Measurements from ENCODE around the gene GLIS1.

GLIS1 gene

DNA sequence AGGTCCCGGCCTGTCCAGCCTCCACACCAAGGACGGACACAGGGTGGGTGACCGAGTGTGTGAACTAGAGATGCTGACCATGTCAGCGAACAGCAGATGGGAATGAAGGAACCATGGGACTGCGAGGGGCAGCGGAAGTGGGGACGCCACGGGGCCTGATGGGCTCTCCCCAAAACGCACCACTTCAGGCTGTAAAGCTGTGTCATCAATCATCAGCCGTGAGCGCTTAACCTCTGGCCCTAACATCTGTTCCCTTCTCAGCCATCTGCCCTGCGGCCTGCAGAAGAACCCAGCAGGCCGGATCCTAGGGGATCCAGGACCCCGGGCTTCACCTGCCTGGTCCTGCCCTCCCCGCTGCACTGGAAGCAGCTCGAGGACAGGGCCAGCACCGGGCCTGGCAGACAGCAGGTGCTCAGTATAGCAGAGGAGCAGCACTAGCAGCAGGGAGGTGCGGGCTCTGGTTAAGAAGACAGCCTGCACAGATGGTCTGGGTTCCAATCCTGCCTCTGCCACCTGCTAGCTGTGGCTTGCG is 221.1 kb downstream of the GLIS1 start:
- DNase-seq, result no peak

GRCh38 chr1:53517109-53517508 is 221.9 kb downstream of the GLIS1 start:
- no peak for DNase-seq

- DNase-seq, result no peak
Observed at GRCh38 chr1:53516181-53516580, 222.8 kb downstream of the GLIS1 start.

- DNase-seq, result no peak
Observed at GRCh38 chr1:53514436-53514835, 224.5 kb downstream of the GLIS1 start.

- DNase-seq, result no peak
Observed at GRCh38 chr1:53513846-53514245, 225.1 kb downstream of the GLIS1 start.

GRCh38 chr1:53512807-53513755 is 225.9 kb downstream of the GLIS1 start:
- DNase-seq, result no peak

GRCh38 chr1:53511933-53512806 is 226.8 kb downstream of the GLIS1 start:
- no peak for DNase-seq

DNA sequence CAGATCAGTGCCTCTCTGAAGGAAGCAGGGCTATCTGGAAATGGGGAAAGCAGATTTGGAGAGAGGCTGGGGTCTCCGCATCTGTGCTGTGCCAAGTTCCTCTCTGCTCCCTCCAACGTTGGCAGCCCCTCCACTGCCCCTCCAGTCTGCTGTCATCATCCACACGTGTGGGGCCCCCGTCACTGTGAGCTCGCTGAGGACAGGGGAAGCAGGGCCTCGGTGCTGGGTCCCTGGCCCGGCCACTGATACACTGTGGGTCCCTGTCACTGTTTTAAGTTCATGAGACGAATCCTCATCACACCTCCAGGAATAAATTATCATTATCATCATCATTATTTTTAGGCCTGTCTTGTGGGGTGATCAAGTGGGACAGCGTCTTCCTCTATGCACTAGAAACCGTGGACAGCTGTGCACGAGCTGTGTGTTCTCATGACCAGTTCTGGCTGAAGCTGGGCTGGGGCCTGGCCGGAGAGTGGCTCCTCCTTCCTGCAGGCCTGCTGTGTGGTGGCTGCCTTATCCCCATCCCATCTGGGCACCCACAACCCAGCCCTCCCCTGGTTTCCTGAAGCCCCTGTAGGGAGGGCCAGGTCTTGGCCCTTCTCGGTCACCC is 227.5 kb downstream of the GLIS1 start:
- no peak for DNase-seq

- no peak for DNase-seq
Observed at GRCh38 chr1:53510215-53510614, 228.7 kb downstream of the GLIS1 start.

GRCh38 chr1:53509775-53510174 is 229.2 kb downstream of the GLIS1 start:
- DNase-seq, result no peak

DNA sequence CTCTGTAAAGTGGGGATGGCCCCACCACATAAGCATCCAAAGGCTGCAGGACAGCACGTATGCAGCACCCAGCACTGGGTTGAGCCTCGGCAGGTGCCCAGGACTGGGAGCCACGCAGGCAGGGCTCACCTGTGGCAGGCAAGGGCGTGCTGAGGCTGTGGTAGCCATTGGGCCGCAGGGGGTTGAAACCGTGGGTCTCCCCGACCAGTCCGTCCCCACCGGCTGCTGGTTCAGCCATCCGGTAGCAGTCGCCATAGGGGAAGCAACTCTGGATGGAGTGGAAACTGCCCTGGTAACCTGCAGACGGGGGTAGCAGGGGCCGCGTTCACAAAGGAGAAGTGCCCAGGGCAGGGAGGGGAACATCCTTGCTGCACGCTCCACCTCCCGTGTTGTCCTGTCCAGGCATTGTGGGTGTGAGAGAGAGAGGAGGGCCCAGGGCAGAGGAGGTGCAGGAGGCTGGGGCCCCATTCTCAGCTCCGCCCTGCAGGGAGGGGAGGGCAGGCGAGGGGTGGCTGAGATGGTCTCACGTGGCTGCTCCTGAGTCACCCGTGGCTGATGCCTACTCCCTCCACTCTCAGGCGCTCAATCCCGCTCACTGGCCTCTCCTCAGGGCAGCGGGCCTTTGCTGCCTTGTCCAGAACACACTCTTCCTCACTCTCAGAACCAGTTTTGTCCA is 229.8 kb downstream of the GLIS1 start:
- DNase-seq, result no peak

DNA sequence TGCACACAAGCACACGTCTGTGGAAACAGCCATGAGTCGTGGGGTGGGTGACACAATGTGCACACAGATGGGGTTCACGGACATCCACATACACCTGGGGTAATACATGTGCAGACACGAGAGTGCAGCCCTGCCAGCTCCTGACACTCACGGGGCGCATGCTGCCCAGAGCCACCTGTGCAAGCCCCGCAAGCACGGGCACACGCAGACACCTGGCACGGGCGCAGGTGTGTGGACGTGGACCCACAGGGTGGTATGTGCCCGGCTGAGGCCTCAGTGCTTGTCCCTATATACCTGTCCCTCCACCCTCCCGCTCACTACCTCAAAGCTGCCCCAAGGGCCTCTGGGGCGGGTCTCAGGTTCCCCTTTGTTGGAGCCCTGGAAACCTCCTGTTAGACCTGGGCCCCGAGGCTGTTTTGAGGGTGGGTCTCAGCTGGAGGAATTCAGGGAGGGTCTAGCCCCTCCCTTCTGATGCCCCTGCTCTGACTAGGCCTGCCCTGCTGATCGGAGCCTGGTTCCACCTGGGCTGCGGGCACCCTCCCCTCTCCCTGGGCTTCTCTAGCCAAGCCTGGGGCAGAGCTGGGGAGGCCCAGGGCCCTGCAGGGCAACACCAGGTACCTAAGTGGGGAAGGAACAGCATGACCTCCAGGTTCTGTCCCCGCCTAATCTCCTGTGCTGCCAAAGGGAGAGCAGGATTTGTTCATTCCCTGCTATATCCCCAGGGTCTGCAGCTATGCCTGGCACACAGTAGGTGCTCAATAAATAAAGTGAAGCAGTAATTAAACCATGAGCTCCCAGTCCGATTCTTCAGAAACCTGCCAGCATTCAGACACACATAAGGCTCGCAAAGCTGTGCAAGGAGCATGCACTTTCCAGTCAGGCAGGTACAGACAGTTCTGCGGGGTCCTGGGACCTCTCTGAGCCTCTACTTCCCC is 230.6 kb downstream of the GLIS1 start:
- DNase-seq, result no peak

DNA sequence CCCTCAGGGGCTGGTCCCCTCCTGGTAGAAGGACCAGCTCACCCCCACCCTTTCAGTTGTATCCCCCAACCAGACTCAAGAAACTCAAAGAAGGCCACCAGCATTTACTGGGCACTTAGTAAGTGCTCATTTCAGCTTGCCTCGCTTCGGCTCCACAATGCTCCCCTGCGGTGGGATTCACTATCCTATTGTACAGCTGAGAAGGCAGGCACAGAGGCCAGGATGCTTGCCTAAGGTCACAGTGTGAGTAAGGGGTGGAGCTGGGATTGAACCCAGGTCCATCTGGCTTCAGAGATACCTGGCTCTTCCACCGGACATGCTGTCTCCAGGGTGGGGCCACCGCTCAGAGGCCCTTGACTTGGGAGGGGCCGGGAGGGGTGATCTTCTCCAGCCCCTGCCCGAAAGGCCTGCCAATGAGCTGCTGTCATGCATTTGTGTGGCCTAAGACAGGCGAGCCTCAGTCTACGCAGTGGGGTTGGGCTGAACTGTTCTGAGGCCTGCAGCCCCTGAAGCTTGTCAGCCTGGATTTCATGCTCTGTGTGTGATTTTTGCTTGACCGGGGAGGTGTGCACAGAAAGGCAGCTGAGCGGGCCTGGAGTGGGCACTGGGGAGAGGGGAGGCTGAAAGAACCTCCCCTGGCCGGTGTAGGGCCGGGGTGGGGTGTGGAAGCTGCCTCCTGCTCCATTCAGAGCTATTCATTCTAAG is 231.7 kb downstream of the GLIS1 start:
- DNase-seq, result no peak

DNA sequence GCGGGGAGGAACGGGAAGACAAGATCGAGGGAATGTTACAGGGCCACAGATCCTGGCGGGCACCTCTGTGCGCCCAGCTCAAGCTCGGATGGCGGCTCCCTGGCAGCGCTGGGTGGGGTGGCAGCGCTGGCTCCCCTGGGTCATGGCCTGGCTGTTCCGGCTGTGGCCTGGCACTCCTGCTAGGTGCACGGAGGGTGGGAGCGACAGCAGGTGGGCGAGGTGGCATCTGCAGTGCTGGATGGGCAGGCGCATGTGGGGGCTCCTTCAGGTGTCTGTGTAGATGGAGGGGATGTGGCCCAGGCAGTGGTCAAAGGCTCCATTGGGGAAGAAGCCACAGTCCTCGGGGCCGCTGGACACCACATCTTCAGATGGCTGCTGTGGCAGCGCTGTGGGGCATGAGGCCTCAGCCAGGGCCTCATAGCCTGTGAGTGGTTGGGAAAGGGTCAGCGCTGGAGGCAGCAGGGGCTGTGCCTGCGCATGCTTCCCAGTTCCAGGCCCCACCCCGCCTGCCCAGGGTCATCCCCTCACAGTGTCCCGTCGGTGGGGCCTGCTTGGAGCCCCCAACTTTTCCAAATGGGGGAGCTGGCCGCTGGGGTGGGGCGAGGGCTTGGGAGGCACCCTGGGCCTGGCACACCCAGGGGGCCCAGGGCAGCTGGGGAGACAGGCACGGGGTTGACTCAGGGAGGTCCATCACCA is 232.5 kb downstream of the GLIS1 start:
- no peak for DNase-seq

DNA sequence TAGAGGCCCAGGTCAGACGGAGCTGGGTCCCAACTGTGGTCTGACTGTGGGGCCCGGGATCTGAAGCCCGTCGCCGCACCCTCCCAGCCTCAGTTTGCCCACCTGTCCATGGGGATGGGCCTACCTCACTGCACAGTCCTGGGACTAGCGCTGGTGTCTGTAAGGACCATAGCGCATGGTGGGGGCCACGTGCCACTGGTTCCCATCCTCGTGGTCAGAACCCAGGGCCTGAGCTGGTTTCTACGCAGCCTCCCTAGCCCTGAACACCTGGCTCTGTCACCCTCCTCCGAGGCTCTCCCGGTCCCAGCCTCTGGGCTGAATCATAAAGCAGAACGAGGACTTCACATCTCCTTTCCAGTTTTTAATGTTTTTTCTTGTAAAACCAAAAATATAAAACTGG is 233.1 kb downstream of the GLIS1 start:
- no peak for DNase-seq

GRCh38 chr1:53505401-53505800 is 233.6 kb downstream of the GLIS1 start:
- DNase-seq, result no peak

DNA sequence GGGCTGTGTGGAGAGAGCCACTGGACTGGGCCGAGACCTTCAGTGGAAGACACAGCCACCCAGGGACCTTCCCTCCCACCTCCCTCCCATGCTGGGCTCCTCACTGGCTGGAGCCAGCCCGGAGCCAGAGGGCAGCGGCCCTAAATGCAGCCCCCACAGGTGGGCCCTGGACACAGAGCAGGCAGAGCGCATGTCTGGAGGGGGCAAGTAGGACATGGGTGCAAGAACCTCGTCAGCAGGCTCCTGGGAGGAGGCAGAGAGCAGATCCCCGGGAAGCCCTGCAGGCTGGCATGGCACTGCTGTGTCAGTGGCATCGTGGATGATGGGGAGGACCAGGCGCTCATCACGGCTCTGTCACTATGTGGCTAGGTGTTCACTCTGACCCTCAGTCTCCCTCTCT is 234.1 kb downstream of the GLIS1 start:
- no peak for DNase-seq

DNA sequence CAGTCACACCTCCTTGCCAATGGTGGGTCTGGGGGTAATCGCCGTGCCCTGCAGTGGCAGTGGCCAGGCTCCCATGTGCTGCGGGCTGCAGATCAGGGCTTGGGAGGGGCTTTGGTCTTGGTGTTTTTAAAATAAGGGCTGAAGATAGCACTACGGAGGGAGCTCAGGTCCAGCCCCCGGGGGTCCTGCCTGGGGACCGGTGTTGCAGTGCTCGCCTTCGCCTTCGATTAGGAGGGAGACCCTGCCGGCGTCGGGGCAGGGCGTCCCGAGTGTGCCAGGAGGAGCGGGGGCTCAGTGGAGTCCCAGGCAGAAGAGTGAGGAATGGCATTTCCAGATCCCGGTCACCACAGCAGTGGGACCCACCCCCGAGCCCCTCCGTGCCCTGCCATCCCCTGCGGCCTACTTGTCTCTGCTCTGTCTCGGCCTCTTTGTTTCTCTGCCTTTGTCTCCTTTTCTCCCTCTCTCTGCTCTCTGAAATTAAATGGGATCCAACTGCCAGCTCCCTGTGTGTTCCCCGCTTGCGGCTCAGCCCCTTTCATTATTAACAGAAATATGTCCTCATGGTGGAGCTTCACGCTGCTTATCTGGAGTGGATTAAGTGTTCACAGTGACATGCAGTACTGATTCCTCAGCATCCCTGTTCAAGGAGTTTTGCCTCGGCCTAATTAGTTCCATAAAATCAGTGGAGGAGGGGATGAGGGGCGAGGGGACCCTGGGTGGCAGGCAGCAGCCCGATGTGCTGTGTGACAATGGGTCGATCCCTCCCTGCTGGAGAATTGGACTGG is 235.3 kb downstream of the GLIS1 start:
- no peak for DNase-seq
